Breast epithelium (tissue), 3 donors: ENCODE data around the gene CTXND1.

Experiments used
- CTCF ChIP-seq, 3 donors: fragments of 450-650 bp; IDR thresholded peaks; one replicate each; pipeline ENCODE4 v1.5.1; 2016 to 2017; ENCODE audit warnings: antibody characterized with exemption in 3 of 3, mild to moderate bottlenecking in 3 of 3, moderate library complexity in 3 of 3
- POLR2A ChIP-seq: fragments of 450-650 bp; IDR thresholded peaks from one replicate; pipeline ENCODE4 v1.6.1; 2016; ENCODE audit warnings: antibody characterized with exemption, mild to moderate bottlenecking, moderate library complexity

GRCh38 chr15:80202641-80203360 lies 49.2 kb downstream of the CTXND1 start:
- TF ChIP-seq CTCF (IDR thresholded peaks at IDR 0.05) (no peak), POLR2A (no peak)
